ENCODE results near the gene GALNT17.

Gene GALNT17

GRCh38 chr7:71495828-71496227 is 363.9 kb downstream of the GALNT17 start:
- no peak for TF ChIP-seq CTCF (conservative IDR thresholded peaks at IDR 0.05)

GRCh38 chr7:71497256-71497946 is 365.5 kb downstream of the GALNT17 start:
- TF ChIP-seq CTCF (conservative IDR thresholded peaks at IDR 0.05): no peak
- H3K27ac ChIP-seq: no peak overlapping the region

More at GRCh38 chr7:71495828-71496227, 363.9 kb downstream of the GALNT17 start:
- H3K27ac ChIP-seq: no peak overlapping the region

- no peak for TF ChIP-seq CTCF (conservative IDR thresholded peaks at IDR 0.05)
- H3K27ac ChIP-seq: no peak overlapping the region
Observed at GRCh38 chr7:71498381-71498780, 366.4 kb downstream of the GALNT17 start.

GRCh38 chr7:71504697-71505441 is 372.9 kb downstream of the GALNT17 start:
- no peak for TF ChIP-seq CTCF (conservative IDR thresholded peaks at IDR 0.05)
- no peak overlapping the region for H3K27ac ChIP-seq

- H3K27ac ChIP-seq: no peak overlapping the region
Observed at GRCh38 chr7:71506822-71507221, 374.9 kb downstream of the GALNT17 start.

GRCh38 chr7:71507680-71508602 is 376.0 kb downstream of the GALNT17 start:
- no peak for TF ChIP-seq CTCF (conservative IDR thresholded peaks at IDR 0.05)
- no peak overlapping the region for H3K27ac ChIP-seq

More at GRCh38 chr7:71506822-71507221, 374.9 kb downstream of the GALNT17 start:
- no peak for TF ChIP-seq CTCF (conservative IDR thresholded peaks at IDR 0.05)

- no peak for TF ChIP-seq CTCF (conservative IDR thresholded peaks at IDR 0.05)
- no peak overlapping the region for H3K27ac ChIP-seq
Observed at GRCh38 chr7:71509381-71509780, 377.4 kb downstream of the GALNT17 start.
